PC-3 (cell line): ENCODE data around the gene LIMS2. TPM values are rescaled to one million over a fixed set of nuclear protein-coding genes. Genes with fewer than 3 reads are reported as not detected.

Experiments
- ATAC-seq: fragments of 200-7000 bp; cut with Tn5 transposase; 2 replicates; pipeline ENCODE4 v1.9.1; 2020; ENCODE audit warnings: mild to moderate bottlenecking, moderate library complexity
- BruUV-seq: library from RNA; stranded (reverse); fragments of 400-500 nt; replicated peaks from 2 replicates; lab custom pipeline; 2021; lab: Mats Ljungman, UMichigan
- CTCF ChIA-PET: fragments of 300-600 bp; sonication (Branson Sonifier 250); formaldehyde crosslinking; loops from one replicate; lab custom pipeline; 2022; ENCODE audit warnings: antibody characterized with exemption; lab: Charles Lee
- POLR2A ChIA-PET: fragments of 300-600 bp; sonication (Branson Sonifier 250); formaldehyde crosslinking; loops from one replicate; lab custom pipeline; 2022; ENCODE audit warnings: antibody characterized with exemption; ENCODE audit not compliant: unreplicated experiment; lab: Charles Lee
- DNase-seq: peaks from one replicate; pipeline ENCODE4 v3.0.0-alpha.2; 2015
- H2AFZ ChIP-seq: fragments of 300-600 bp; sonication (generic); 2 replicates; pipeline ENCODE4 v1.6.0; 2016; ENCODE audit warnings: antibody characterized with exemption, low read length
- H3F3A ChIP-seq: fragments of 300-600 bp; sonication (generic); one replicate; pipeline ENCODE4 v1.6.0; 2017; ENCODE audit warnings: antibody characterized with exemption, low read length, control low read depth, mild to moderate bottlenecking; ENCODE audit not compliant: unreplicated experiment
- H3K27ac ChIP-seq: fragments of 300-600 bp; sonication (generic); 2 replicates; pipeline ENCODE4 v1.5.1; 2016; ENCODE audit warnings: mild to moderate bottlenecking, low read length
- H3K27me3 ChIP-seq: fragments of 300-600 bp; sonication (generic); 2 replicates; pipeline ENCODE4 v1.6.1; 2016; ENCODE audit warnings: low read length, mixed read lengths
- H3K36me3 ChIP-seq: fragments of 300-600 bp; sonication (generic); 2 replicates; pipeline ENCODE4 v1.6.1; 2016; ENCODE audit warnings: low read depth, mixed run types, low read length, mixed read lengths
- H3K4me1 ChIP-seq: fragments of 300-600 bp; sonication (generic); 2 replicates; pipeline ENCODE4 v1.5.1; 2016; ENCODE audit warnings: low read length; ENCODE audit not compliant: insufficient read depth
- H3K4me2 ChIP-seq: fragments of 300-600 bp; sonication (generic); 2 replicates; pipeline ENCODE4 v1.6.0; 2016; ENCODE audit warnings: low read length
- H3K4me3 ChIP-seq: fragments of 300-600 bp; sonication (generic); 2 replicates; pipeline ENCODE4 v1.5.1; 2016; ENCODE audit warnings: mild to moderate bottlenecking, low read length, mixed read lengths
- H3K79me2 ChIP-seq: fragments of 300-600 bp; sonication (generic); 2 replicates; pipeline ENCODE4 v1.6.1; 2017; ENCODE audit warnings: low read length, mixed read lengths
- H3K9ac ChIP-seq: fragments of 300-600 bp; sonication (generic); 2 replicates; pipeline ENCODE4 v1.6.0; 2016; ENCODE audit warnings: mild to moderate bottlenecking, low read length
- H3K9me2 ChIP-seq: fragments of 300-600 bp; sonication (generic); replicated peaks from 2 replicates; pipeline ENCODE4 v1.6.1; 2016; ENCODE audit warnings: mixed run types, low read length, mixed read lengths
- H3K9me3 ChIP-seq: fragments of 300-600 bp; sonication (generic); 2 replicates; pipeline ENCODE4 v1.6.1; 2016; ENCODE audit warnings: low read length, mixed read lengths
- H4K20me1 ChIP-seq: fragments of 300-600 bp; sonication (generic); 2 replicates; pipeline ENCODE4 v1.6.1; 2016; ENCODE audit warnings: low read length, mixed read lengths
- EZH2 ChIP-seq: fragments of 300-600 bp; sonication (generic); IDR thresholded peaks from one replicate; pipeline ENCODE4 v1.6.1; 2017; ENCODE audit warnings: antibody characterized with exemption, mild to moderate bottlenecking, low read length; ENCODE audit not compliant: unreplicated experiment
- EZH2phosphoT487 ChIP-seq: fragments of 300-600 bp; sonication (generic); IDR thresholded peaks from 2 replicates; pipeline ENCODE4 v1.6.1; 2018; ENCODE audit warnings: mild to moderate bottlenecking, antibody characterized with exemption, low read length, borderline replicate concordance
- intact Hi-C: fragments of 100-400 bp; cut with micrococcal nuclease; formaldehyde crosslinking; loops from 2 replicates; pipeline ENCODE4 v1.9.0; 2023
- total RNA-seq: library from RNA; depleted of rRNA; stranded (reverse); fragments of >200 nt; gene quantifications from 2 replicates; pipeline ENCODE4 v1.2.3, GENCODE V29; 2014
- TF ChIP-seq, protein P1 (sequence below): fragments of 300-600 bp; sonication (generic); conservative IDR thresholded peaks from 2 replicates; pipeline ENCODE4 v1.5.1; 2017; ENCODE audit warnings: antibody characterized with exemption, low read depth, mild to moderate bottlenecking, low read length

The LIMS2 gene
- total RNA-seq, 1 experiment from 2014 or later = 5.0 TPM

DNA sequence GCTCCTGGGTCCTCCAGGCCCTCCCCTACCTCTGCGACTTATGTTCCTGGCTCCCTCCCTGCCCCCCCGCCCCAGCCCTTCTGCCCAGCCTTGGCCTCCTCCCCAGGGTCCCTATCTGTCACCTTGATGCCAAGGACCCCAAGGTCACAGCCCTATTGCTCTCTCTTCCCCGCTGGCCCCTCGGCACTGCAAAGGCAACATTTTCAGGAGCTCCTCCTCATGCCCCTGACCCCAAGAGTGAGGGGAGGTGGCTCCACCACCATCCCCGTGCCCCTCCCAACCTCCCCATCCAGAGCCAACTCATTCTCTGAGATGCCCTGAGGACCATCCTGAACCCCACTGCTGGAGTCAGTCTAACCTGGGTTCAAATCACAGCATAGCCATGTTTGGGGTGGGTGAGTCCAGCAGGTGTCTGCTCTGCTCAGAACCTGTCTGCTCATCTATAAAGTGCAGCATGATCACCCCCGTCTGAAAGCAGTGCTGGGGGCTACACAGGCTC, 11.7 kb downstream of the LIMS2 start:
- H2AFZ ChIP-seq = no peak overlapping the region
- no peaks in the 10 kb centered on the region for H3F3A ChIP-seq
- no TSS peak for BruUV-seq
- no peak overlapping the region for H3K4me3 ChIP-seq
- ChIA-PET CTCF (no interaction called here), POLR2A (no interaction called here)
- no peaks in the 10 kb centered on the region for H3K79me2 ChIP-seq
- DNase-seq (no peak), ATAC-seq (no peak)
- H3K9me3 ChIP-seq = 0 out of 2 replicates have a peak, but pooled peaks cover 5% of the 10 kb centered on the region
- no peak overlapping the region for H3K9ac ChIP-seq
- intact Hi-C loops = no loop called here
- no peak overlapping the region for H3K4me2 ChIP-seq
- no peaks in the 10 kb centered on the region for H3K27me3 ChIP-seq
- TF ChIP-seq, protein P1, sequence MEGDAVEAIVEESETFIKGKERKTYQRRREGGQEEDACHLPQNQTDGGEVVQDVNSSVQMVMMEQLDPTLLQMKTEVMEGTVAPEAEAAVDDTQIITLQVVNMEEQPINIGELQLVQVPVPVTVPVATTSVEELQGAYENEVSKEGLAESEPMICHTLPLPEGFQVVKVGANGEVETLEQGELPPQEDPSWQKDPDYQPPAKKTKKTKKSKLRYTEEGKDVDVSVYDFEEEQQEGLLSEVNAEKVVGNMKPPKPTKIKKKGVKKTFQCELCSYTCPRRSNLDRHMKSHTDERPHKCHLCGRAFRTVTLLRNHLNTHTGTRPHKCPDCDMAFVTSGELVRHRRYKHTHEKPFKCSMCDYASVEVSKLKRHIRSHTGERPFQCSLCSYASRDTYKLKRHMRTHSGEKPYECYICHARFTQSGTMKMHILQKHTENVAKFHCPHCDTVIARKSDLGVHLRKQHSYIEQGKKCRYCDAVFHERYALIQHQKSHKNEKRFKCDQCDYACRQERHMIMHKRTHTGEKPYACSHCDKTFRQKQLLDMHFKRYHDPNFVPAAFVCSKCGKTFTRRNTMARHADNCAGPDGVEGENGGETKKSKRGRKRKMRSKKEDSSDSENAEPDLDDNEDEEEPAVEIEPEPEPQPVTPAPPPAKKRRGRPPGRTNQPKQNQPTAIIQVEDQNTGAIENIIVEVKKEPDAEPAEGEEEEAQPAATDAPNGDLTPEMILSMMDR = no peak
- no peaks in the 10 kb centered on the region for H3K4me1 ChIP-seq
- no peak overlapping the region for H3K27ac ChIP-seq
- H4K20me1 ChIP-seq = no peaks in the 10 kb centered on the region
- H3K36me3 ChIP-seq = no peaks in the 10 kb centered on the region; the same call in 1 of the 2 replicates
- no peaks in the 10 kb centered on the region for H3K9me2 ChIP-seq

DNA sequence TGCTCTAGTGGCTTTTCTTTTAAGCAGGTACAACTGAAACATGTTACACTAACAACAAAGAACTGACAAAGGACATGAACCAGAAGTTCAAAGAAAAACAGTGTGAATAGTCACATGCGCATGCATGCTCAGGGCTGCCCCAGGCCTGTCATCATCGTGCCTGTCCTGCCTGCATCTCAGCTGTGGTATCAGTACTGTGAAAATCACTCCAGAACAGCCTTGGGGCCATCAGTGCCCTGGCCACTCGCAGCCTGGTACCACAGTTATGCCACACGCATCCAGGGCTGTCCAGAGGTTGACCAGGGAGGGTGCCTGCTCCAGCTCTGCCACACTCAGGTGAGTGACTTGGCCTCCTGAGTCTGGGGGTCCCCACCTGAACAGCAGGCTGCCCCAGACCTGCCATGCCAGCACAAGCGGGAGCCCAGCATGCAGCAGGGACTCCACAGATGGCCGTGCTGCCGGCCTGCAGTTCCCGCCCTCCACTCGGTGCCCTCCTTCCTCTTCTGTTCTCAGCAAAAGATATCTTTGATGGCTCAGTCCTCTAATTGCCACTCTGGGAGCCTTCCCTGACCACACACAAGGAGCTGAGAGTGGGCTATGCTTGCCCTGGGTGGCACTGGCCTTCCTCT, 12.3 kb downstream of the LIMS2 start:
- H4K20me1 ChIP-seq = no peaks in the 10 kb centered on the region
- no peak overlapping the region for H2AFZ ChIP-seq
- no peaks in the 10 kb centered on the region; the same call in 1 of the 2 replicates for H3K36me3 ChIP-seq
- H3K9me3 ChIP-seq = 0 out of 2 replicates have a peak, but pooled peaks cover 5% of the 10 kb centered on the region
- no peak for DNase-seq
- H3K27me3 ChIP-seq = no peaks in the 10 kb centered on the region
- no peaks in the 10 kb centered on the region for H3K79me2 ChIP-seq
- no peak overlapping the region for H3K4me2 ChIP-seq
- no peaks in the 10 kb centered on the region for H3F3A ChIP-seq
- ATAC-seq = no peak
- H3K9me2 ChIP-seq = no peaks in the 10 kb centered on the region
- no peak overlapping the region for H3K9ac ChIP-seq
- intact Hi-C loops = no loop called here
- no peaks in the 10 kb centered on the region for H3K4me1 ChIP-seq
- CTCF ChIA-PET = no interaction called here
- TF ChIP-seq, protein P1 = no peak
- TF ChIP-seq EZH2 (no peak), EZH2phosphoT487 (no peak)
- H3K27ac ChIP-seq = no peak overlapping the region
- POLR2A ChIA-PET = no interaction called here
- no peak overlapping the region for H3K4me3 ChIP-seq
- BruUV-seq = no TSS peak

DNA sequence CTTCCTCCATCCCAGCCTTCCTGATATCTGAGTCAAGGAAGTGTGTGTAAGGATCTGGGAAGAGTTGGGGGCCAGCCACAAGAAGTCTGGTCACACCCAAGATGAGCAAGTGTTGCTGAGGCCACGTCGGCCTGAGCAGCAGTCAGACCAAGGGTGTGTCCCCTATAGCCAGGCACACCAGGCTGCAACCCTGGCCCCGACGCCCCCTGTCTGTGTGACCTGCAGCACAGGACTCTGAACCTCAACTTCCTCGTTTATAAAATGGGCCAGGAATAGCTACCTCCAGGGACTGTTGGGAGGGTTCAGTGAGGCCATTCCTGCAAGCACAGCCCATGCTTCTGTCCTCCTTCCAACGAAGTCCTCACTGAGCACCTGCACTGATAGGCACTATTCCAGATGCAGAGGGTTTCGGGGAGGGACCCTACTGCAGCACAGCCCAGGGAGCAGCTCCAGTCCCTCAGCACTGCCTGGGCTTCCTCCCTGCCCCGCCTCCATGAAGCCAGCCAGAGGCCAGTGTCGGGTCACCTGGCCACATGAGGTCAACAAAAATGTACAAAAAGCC, 13.3 kb downstream of the LIMS2 start:
- Histone ChIP-seq H3K9ac (no peak overlapping the region), H3K9me3 (no peaks in the 10 kb centered on the region), H3K27ac (no peak overlapping the region), H3K36me3 (no peaks in the 10 kb centered on the region), H3K9me2 (no peaks in the 10 kb centered on the region), H3K4me1 (no peaks in the 10 kb centered on the region), H2AFZ (no peak overlapping the region), H3F3A (no peaks in the 10 kb centered on the region), H3K79me2 (no peaks in the 10 kb centered on the region), H3K27me3 (no peaks in the 10 kb centered on the region), H3K4me3 (no peak overlapping the region), H4K20me1 (no peaks in the 10 kb centered on the region), H3K4me2 (no peak overlapping the region)
- POLR2A ChIA-PET = no interaction called here
- CTCF ChIA-PET = no interaction called here
- DNase-seq (no peak), ATAC-seq (peak; percentile 46)
- TF ChIP-seq, protein P1 = no peak
- no peak for TF ChIP-seq EZH2
- TF ChIP-seq EZH2phosphoT487 = no peak
- no TSS peak for BruUV-seq
- intact Hi-C loops = no loop called here
